HG03095 (cell line): Measurements from ENCODE around the gene PDE11A.

ENCODE experiments used
- ATAC-seq: cut with Tn5 transposase; IDR thresholded peaks from one replicate; pipeline ENCODE4 v1.9.1; 2021; ENCODE audit warnings: moderate library complexity; ENCODE audit not compliant: unreplicated experiment

Gene PDE11A

GRCh38 chr2:177771191-177771590 lies 301.4 kb downstream of the PDE11A start:
- no peak for ATAC-seq

DNA sequence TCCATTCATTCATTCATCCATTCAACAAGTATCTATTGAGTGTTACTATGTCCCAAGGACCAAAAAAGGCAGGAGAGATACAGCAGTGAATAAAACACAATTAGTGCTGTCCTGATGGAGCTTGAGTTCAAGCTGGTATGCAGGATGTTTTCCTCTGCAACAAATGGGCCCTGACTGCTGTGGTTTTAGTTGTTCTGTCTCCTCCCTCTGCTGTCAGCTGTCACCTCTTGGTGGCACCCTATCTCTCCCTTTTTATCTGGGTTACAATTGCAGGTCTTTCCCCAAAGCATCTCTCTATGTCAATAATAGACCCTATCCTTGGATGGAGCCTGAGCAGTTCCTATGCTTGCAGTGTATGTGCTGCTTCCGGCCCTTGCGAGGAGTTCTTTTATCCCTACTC lies 304.8 kb downstream of the PDE11A start:
- no peak for ATAC-seq

DNA sequence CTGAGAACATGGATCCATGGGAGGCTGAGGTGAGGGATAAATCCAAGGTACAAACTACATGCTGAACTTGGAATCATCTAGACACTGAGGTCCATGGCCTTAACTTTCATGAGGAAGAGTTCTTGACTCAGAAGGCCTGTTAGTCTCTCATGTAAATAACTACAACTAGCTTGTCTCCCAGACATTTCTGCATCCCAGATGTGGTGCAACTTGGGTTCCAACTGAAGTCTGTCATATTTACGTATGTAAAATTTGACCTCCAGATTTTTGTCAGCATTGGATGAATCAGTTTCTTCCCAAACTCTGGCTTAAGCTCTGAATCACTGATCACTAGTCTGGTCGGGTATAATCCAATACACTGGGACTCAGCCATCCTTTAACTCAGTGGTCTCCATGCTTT lies 306.9 kb downstream of the PDE11A start:
- ATAC-seq = no peak

DNA sequence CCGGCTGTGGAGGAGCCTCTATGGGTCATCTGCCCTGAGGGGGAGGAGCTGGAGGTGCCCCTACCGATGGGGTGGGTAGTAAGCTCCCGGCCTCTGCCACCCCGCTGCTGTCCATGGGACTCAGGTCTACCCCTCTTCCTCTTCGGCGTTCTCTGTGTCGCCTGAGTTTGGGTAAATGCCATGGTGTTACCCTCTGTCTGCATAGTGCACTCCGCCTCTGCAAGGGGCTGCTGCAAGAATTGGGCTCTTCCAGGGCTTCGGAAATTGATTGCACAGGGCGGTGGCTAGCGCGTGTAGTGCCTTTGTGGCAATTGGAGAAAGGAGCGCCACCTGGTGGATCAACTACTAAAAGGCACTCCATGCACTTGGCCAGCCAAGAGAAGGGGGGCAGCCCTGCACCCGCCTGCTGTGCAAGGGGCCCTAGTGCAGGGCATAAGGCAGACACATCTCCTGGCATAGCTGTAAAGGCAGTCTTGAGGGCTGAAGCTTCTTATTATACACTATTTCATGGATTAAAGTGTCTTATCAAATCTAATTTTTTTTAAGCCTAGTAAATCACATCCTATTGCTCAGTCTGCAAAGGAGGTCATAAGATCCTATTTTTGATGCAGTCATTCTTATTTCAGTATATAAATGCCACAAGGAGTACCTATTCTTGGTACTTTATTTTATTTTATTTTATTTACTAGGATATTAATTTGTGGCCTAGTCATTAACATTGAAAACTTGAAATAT lies 308.9 kb downstream of the PDE11A start:
- ATAC-seq = peak; percentile 97

GRCh38 chr2:177759443-177759842 lies 313.1 kb downstream of the PDE11A start:
- ATAC-seq = no peak

- no peak for ATAC-seq
Measured at GRCh38 chr2:177758591-177759371, 313.8 kb downstream of the PDE11A start.

DNA sequence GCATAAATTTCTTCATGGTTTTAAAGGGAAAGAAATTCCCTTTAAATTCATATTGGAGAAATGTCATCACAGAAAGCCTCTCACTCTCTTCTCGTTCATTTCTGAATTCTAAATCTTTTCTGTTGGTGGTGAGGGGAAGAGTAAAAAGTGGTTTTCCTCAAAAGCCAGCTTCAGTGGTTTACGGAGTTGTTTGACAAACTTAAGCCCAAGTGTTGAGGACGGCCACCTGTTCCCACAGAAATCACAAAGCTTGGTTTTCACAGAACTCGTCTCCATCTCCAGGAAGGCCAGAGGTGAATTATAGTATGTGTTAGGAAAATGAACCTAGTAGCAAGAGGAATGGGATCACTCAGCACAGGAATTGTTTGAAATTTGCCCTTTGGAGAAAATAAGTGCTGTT lies 316.2 kb downstream of the PDE11A start:
- ATAC-seq = no peak

GRCh38 chr2:177754492-177754873 lies 318.1 kb downstream of the PDE11A start:
- ATAC-seq = no peak

GRCh38 chr2:177753682-177754491 lies 318.7 kb downstream of the PDE11A start:
- no peak for ATAC-seq

DNA sequence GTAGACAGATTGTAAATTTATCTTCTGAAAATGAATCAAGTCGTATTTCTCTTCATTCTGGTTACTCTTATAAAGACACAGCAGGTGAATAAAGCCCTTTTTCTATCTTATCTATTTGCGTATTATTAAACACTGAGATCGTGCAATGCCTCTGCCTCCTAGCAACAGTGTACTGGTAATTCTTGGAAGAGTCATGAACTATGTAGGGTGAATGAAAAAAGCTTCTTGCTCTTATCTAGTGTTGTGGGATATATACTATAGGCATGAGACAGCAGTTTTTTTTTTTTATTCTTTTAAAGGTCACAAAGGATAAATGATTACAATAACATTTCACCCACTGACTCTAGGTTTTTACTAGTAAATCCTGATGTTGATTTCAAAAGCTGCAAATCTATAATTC lies 324.2 kb downstream of the PDE11A start:
- no peak for ATAC-seq

GRCh38 chr2:177747384-177747783 lies 325.2 kb downstream of the PDE11A start:
- no peak for ATAC-seq

- ATAC-seq = no peak
Measured at GRCh38 chr2:177746358-177746757, 326.2 kb downstream of the PDE11A start.

DNA sequence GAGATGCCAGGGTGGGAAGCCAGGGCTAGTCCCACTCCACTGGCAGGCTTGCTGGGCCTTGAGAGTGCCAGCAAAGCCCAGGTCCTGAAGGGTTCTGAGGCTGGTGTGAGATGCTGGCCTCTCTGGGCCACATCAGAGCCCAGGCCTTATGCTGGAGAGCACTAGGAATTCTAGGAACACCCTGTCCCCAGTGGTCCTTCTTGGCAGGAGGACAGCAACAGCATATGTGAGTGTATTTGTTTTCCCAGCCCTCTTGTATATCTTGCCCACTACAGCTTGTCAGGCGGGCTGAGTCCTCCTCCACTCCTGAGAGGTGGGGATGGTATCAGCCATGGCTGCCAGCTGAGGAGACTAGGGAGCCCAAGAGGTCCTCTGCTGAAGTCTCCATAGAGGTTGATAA lies 327.0 kb downstream of the PDE11A start:
- ATAC-seq = no peak

- no peak for ATAC-seq
Measured at GRCh38 chr2:177742851-177743250, 329.7 kb downstream of the PDE11A start.

DNA sequence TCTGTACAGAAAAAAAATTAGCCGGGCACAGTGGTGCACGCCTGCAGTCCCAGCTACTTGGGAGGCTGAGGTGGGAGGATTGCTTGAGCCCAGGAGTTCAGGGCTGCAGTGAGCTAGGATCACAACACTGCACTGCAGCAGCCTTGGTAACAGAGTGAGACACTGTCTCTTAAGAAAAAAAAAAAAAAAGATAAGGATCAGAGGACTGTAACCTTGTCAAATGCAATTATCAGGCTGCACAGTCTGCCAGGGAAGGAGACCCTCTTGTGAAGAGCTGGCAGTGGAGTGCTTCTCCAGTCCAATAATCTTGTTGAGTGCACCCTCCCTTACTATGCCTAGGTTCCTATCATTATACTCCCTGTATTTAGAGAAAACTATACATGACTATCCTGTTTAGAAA lies 330.7 kb downstream of the PDE11A start:
- ATAC-seq = no peak

DNA sequence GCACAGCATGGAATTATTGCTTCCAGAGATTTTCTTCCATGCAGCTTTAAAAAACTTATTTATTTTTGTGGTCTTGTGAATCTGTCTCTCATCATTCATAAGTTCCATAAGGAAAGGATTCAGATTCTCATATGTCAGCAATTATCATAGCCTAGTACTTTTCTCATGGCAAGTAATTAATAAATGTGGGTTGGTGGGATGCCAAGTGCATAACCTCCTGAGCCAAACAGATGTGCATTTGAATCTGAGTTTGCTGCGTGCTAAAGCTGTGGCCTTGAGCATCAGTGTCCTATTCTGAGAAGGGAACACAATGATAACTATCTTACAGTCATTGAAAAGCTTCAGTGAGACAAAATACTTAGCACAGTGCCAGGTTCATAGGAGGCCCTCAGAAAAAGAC lies 331.9 kb downstream of the PDE11A start:
- ATAC-seq = no peak

- ATAC-seq = no peak
Measured at GRCh38 chr2:177738461-177739235, 333.9 kb downstream of the PDE11A start.

DNA sequence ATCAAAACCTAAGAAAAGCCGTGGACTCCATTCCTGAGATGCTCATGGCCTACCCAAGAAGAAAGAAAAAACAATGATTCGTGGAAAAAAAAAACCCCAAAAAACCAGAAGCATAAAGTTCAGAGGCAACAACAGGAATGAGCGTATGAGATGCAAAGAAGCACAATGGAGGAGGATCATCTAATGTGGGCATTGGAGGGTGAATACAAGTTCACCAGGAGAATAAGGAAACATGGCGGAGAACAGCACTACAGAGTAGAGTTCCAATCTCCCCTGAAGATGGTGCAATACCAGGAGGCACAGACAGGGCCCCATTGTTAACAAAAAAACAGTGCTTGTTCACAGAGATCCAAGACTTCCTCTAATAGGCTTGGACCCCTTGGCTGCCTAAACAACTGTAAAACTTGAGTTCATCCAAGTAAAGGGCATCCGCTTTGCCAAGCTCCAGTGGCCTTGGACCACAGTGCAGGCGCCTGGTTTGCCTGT lies 337.2 kb downstream of the PDE11A start:
- ATAC-seq = no peak

DNA sequence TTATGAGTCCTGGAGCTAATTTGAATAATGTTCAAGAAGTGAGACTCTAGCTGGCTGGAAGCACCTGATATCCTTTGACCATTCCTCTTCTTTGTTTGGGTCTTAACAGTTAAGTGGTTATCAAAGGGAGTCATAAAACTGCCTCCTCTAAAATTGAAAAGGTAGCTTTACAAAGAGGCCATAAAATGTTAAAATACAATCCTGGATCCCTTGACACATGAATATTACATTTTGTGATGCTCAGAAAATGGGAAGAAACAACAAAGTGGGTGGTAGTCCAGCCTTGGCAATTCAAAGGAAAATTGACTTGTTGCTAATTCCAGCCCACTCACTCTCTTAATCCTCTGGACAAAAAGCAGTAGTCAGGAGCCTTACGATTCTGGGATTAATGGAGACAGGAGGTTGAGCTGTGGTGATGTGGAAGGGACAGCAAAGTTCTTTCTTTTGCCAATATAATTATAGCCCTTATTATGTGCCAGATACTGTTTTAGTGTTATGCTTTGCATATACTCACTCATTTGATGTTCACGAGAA lies 339.2 kb downstream of the PDE11A start:
- no peak for ATAC-seq

DNA sequence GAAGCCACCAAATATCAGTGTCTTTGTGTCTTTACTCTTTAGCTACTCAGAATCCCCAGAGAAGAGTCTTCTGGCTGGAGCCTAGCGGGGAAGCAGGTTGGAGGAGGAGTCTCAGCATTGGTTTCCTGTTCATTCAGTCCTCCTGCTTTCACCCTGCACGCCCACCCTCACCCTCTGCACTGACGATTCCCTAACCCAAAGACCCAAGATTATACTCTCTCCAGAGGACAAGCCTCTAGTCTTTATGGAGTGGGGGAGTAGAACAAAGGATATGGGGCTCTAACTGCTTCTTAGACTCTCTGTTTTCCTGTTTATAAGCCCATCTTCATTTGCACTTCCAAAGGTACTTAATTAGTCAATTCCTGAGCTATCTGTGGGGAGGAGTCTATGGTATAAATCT lies 341.2 kb downstream of the PDE11A start:
- no peak for ATAC-seq
